GM18907 (cell line): ENCODE measurements around the gene PLXDC2.

ENCODE experiments used
- ATAC-seq: cut with Tn5 transposase; IDR thresholded peaks from one replicate; pipeline ENCODE4 v1.9.1; 2021; ENCODE audit warnings: mild to moderate bottlenecking, moderate library complexity; ENCODE audit not compliant: unreplicated experiment

Gene PLXDC2

DNA sequence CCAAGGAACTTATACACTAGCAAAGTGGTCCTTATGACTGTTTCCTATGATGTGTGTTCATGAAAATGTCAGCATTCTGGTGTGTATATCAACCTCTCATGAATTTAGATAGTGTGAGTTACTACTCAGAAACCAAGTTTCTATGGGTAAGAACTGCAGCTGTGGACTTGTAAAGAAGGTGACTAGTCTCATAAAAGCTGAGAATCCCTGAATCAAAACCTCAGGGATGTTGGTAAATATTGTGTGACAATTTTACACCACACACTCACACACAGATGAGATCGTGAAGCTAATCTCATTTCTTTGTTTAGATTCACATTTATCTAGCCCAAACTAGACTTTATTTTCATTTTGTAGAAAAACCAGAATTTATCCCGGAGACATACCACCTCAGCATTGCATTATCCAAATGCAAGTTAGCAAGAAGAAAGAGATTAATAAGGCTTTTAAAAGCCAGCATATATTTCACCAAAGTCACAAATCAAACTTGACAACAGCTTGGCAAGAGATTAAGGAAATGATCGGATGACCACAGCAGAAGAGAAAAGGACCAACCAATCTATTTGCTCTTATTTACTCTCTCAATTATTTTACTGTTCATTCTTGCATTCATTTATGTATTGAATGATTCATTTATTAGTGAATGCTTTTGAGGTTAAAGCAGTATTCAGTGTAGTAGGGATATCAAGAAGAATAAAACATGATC, 92.9 kb downstream of the PLXDC2 start:
- ATAC-seq = no peak

DNA sequence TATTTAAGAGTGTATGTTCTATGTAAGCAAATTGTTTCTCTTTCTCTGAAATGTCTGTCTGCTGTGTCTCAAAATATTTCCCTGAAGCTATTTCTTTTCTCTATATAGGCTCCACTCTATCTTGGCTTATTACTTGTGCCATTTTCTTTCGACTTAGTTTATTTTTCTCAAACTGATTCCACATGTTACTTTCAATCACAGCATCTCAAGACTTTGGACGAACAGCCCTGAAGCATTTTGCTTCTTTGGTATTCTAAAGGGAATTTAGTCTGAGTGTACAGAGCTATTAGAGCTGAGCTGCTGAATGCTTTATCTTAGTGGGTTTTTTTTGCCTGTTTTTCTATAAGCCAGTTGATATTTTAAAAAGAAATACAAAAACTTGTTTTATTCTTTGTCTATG, 95.7 kb downstream of the PLXDC2 start:
- ATAC-seq = no peak

DNA sequence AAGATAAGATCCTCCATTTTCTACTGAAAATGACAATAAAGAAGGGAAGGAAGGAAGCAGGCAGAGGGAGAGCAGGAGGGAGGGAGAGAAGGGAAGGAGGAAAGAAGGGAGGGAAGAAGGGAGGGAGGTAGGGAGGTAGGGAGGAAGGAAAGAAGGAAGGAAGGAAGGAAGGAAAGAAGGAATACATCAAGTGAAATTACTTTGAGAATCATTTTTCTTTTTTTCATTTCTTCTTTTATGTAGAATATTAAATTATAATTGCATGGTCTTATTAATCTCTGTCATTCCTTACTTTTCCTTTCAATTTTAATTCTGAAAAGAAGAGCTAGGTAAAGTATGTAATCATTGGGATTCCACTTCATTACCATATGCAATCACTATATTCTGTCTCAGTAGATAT, 97.8 kb downstream of the PLXDC2 start:
- ATAC-seq = no peak

DNA sequence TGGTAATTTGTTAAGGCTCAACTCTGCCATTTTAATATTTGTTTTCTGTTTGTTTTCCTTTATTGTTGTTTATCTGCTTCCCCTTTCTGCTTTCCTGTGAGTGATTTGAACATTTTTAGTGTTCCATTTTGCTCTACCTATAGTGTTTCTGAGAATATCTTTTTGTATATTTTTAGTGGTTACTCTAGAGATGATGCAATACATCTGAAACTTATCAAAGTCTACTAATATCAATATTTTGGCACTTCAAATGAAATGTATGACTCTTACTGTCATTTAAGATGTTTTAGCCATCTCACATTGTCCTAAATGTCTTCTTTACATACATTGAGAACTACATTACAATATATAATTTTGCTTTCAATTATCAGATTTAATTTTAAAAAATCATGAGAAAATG, 98.9 kb downstream of the PLXDC2 start:
- no peak for ATAC-seq

DNA sequence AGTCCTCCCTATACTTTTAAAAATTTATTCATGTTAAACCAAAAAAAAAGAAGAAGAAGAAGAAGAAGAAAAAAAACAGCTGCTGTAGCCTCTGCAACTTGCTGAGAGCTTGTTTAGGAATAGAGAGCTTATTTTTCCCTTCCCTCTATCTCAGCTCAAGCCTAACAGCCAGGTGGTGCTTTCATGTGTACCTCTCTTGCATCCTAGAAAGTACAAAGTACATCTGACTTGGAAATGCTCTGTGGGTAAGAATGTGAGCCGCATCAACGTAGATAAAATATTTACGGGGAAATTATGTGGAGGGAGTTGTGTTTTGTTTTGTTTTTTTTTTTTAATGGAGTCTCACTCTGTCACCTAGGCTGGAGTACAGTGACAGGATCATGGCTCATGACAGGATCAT, 99.6 kb downstream of the PLXDC2 start:
- ATAC-seq = no peak

DNA sequence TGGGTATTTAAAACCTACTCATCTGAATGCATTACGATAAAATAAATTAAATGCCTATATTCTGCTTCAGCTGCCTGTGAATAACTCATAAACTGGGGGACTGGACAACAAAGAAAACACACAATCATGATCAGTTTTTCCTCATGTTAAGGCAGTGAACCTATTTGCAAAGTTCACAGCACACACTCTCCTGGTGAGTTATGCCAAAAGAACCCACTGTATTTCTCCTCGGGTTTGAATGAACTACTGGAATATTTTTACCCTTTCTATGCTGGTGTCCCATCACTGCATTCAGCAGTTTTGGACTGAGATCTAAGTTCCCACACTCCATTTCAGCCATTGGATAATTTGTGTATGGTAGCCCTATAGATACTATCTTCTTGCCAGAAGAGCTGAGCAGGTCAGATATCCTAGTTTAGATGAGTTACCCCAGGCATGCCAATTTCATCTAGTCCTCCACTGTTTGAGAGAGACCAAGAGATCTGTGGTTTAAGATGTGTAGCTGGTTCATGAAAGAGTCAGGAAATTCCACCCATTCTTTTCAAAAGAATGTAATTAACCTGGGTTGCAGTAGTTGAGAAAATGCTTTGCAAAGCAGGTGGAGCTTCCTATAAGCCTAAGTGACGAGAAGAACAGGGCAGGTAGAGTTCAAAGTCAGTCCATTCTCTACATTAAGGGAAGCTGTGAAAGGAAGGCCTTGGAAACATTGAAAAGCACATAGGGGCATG, 101.7 kb downstream of the PLXDC2 start:
- ATAC-seq = no peak

DNA sequence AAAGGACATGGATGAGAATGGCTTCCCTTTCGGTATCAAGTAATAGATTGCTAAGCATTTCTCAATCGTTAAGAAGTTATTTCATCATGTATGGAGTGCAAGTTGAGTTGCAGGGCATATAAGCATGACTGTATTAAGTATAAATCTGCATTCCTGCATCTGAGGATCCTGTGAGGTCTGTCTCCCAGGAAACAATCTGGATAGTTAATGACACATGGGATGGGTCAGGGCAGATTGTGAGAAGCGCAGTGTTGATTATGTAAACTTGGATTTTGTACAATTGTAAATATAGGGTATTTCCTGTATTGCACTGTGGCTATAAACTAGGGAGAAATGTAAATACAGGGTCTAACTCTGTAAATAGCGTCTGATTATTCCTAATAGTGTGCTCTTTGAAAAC, 102.6 kb downstream of the PLXDC2 start:
- no peak for ATAC-seq

DNA sequence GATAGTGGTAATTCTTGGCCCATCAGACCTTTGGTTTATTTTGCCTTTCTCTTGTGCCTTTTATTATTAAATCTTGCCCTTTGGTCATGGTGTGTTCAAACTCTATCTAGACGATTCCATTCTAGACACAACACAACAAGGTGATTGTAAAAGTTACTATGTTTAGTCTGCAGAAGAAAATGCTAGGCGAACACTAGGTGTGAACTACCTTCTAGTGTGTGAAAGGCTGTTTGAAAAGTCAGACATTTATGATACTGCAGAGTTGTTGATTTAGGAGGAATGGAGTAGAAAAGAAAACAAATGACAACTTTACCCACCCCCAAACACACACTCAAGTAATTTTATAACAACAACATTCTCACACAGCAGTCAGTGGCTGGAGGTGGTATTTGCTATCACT, 103.4 kb downstream of the PLXDC2 start:
- ATAC-seq = no peak

DNA sequence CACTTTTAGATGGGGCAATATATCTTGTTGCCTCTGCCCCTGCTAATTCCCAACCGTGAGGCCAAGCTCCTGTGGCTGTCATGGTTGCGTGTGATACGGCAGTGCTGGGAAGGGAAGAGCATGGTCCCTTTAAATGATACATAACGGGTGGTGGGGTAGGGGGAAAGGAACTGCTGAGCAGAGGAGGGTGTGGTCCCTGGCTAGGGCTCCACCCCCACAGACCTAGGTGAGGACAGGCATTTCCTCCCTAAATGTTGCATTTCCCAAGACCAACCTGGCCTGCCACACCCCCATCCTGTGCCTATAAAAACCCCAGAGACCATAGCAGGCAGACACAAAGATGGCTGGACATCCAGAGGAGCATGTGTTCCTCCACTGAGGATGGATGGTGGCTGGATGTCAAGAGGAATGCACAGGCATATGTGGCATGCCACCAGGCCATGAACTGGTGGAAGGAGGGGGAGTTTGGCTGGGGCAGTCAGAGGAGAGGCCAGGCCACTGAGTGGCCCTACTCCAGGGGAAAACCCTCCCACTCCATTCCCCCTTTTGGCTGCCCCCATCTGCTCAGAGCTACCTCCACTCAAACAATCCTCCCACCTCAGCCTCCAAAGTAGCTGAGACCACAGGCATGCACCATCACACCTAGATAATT, 104.0 kb downstream of the PLXDC2 start:
- ATAC-seq = no peak

DNA sequence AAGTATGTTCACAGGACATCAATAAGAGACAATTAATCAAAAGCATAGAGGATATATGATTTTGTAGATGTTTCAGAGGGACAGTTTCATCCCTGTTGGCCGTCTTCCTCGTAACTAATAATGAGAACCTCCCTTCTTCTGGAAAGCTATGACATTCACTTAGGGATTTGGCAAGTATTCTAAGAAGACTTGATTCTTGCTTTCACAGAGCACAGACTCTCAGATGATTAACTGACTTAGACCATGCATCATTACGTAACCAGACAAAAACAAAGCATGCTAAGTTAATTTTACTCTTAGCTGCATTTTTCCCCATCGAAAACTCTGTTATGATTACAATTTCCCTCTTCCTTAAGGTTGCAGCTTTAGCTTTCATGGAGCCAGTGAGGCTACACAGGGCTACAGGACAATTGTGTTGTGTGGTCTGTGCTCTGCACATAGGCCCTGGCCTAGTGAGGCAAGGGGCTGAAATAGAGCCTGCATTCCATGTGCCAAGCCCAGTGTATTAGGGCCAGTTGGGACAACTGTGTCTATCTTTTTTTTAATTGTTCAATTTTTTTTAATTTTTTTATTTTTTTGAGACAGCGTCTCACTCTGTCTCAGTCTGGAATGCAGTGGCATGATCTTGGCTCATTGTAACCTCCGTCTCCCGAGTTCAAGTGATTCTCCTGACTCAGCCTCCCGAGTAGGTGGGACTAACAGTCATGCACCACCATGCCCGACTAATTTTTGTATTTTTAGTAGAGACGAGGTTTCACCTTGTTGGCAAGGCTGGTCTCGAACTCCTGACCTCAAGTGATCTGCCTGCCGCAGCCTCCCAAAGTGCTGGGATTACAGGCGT, 105.3 kb downstream of the PLXDC2 start:
- ATAC-seq = no peak

DNA sequence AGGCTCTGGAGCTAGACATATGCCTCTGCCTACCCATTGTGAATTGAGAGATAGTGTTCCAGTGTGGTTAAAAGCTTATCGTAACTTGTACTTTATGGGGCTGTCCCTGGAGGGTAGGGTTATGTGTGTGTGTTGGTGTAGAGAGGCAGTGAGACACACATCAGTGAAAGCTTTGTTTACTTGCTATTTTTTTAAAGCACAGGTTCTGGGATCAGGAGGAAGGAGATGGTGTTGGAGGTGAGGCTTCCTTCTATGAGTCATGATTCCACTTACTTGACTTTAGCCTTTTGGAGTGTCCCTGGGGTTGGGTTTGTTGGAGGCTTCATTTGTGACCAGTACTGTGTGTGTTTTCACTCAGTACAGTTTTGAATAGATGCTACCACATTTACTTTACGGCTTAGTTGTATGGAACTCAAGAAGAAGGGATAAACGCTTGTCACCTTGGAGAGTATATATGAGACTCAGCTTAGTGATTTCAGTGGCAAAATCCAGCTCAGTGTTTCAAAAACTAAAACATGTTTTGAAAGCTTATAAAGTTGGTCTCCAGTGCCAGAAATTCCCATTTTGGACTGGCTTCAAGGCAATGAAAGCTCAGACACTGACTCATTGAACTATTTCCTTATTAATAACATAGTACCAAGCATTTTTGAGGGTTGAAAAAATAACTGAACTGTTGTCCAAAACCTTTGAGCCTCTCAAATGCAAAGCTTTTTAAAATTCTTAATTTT, 106.2 kb downstream of the PLXDC2 start:
- no peak for ATAC-seq

DNA sequence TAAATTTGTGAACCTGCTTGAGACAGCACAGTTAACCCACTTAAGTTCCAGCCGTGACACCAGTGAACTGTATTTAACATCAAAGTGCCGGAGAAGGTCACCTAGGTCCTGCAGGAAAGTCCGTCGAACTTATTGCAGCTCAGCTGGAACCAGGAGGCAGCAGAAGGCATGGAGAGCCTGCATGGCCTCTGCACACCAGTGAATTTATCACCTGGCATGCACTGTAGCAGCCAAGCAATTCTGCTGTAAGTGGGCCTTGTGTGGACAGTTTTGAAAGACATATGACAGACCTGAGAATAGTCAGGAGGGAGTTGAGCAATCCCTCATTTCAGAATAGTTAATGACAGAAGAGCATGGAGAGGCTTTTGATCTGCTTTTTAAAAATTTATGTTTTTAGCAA, 108.8 kb downstream of the PLXDC2 start:
- ATAC-seq = no peak

DNA sequence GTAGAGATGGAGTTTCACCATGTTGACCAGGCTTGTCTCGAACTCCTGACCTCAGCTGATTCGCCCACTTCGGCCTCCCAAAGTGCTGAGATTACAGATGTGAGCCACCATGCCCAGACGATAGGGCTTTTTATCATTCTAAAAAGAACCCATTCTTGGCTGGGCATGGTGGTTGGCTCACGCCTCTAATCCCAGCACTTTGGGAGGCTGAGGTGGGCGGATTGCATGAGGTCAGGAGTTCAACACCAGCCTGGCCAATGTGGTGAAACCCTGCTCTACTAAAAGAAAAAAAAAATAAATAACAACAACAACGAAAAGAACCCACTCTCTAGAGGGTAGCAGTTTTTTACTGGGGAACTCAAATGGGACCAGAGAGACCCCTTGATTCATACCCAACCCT, 112.7 kb downstream of the PLXDC2 start:
- ATAC-seq = no peak

DNA sequence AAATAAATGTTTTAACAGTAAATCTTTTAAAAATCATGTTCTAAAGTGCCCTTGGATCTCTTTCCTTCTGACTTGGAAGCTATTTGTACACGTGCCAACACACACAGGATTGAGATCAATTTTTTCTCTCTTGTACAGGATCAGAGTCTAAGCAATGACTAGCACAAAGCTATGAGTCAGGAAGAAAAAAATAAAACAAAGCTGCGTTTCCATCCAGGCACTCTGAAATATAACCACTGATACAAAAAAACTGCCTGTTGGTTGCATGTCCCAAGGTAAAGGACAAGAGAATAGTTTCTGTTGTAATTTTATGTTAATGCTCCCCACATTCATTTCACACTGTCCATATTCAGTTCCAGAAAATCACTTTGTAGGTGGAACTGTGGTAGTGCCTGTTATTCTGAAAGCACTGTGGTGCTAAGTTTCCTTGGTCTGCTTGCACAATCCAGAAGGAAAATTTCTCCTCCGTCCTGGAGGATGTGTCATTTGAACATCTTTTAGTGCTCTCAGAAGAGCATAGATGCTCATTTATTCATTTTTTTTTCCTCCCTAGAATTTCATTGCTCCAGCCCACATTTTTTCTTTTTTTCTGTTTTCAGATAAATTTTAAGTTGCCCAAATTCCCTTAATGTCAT, 113.4 kb downstream of the PLXDC2 start:
- ATAC-seq = no peak

DNA sequence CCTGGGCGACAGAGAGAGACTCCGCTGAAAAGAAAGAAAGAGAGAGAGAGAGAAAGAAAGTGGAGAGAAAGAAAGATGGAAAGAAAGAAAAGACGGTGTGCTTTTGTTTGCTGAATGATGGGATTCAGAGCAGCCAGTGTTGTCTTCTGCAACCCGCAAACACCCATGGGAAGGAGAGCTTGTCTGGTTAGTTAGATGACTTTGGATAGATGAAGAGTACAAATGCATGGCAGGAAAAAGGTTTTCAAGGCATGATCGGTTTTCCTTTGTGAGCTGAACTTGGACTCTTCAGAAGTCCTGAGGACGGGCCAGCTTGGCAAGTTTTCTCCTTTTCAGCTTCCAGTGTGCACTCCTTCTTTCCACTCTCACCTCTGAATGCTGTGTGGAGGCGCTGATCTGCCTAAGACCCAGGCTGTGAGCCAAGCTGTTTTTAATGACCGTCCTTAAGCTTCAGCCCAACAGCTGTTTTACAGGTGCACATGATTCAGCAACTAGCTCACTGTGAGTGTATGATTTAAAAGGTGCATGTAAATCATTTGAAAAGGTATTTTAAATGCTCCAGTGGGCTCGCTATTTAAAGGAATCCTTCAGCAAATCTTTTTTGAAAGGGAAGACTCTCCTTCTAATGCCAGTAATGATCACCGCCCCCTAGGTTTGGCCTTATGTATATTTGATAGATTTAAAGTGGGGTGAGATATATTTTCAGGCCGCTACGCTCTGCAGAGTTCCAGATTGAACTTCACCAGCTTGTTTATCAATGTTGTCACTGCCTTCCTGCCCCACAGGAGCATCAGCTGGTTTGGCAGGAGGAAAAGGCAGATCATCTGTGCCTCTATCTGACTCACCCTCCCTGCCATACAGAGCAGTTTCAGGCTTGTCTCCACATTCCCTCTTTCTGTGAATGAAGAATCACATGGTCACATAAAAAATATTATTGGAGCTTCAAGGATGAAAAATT, 115.0 kb downstream of the PLXDC2 start:
- peak; percentile 81 for ATAC-seq

DNA sequence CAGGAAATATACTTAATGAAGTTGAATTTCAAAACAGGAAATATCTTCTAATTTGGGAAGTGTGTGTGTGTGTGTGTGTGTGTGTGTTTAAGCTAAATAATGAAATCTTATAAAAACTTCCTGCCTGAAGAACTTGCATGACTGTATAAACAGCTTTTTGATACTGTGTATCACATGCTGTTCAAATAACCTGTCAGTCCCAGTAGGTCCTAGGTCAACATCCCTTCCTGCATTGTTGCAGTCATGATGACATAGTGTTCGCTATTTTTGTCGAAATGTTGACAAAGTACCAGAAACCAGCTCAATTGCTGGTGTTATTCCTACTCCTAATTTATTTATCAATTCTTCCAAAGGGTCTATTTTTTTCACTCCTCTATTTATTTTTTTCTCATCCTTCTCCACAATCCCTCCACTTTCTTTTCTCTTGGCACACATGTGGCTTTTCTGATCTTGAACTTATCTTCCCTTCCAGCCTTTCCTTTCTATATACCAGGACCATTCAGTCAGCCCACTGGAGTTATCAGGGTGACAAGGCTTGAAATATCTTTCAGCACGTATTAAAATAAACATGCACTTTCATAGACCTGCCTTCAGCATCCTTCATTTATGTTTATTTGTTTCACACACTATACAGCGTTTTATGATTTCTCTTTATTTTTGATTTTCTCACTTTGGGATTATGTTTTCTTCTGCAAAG, 115.8 kb downstream of the PLXDC2 start:
- no peak for ATAC-seq

DNA sequence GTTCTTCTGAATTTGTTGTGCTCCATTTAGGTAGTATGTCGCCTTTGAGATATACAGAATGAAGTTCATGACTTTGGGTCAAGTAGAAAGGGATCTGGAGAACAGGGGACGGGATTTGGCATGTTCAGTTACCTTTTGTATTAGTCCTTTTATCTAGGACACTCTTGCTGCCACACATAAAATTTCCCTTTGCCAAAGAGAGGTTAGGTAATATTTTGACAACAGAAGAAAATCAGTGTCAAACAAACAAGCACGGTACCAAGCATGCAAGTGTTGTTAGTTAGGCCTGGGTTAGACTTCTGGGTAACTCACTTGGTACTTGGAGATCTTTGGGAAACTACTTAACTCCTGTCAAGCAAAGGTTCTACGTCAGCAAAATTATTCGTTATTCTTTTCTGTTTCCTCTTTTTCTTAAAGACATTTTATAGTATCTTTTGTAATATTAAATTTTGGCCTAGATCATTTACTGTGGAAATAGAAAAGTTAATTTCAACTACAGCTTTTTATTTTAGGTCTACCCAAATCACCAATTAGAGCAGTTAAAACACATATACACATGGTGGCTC, 116.7 kb downstream of the PLXDC2 start:
- ATAC-seq = no peak

DNA sequence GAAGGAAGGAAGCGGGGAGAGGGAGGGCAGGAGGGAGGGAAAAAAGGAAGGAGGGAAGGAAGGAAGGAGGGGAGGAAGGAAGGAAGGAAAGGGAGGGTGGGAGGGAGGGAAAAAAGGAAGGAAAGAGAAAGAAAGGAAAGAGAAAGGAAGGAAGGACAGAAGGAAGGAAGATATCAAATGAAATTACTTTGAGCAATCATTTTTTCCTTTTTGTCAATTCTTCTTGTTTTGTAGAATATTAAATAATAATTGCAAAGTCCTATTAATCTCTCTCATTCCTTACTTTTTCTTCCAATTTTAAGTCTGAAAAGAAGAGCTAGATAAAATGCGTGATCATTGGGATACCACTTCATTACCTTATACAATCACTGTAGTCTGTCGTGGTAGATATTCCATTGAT, 117.5 kb downstream of the PLXDC2 start:
- no peak for ATAC-seq
